ENCODE results near the gene LAMA4.

The LAMA4 gene

GRCh38 chr6:112062966-112063365 lies 191.4 kb downstream of the LAMA4 start:
- no peak for FAIRE-seq

GRCh38 chr6:112061605-112062004 lies 192.8 kb downstream of the LAMA4 start:
- no peak for FAIRE-seq
